Stimulated activated naive B cell treated with anti-CD40 and anti-IgM and Interleukin-4, amounts not matched to agents 10 μg/mL and 1 μg/mL and 100 μg/mL, for 72 hours (primary cell): ENCODE data around the gene RASSF3.
A peak's percentile ranks its signal among the peaks of the same experiment; 100 is the strongest.

Source experiments
- ATAC-seq, 2 donors: fragments of 150-1000 bp; cut with Tn5 transposase; replicated peaks; 2 replicates each; pipeline ENCODE4 v1.10.0; 2021; ENCODE audit warnings: moderate library complexity in 1 of 2
- DNase-seq: peaks from one replicate; pipeline ENCODE4 v3.0.0; 2021
- H3K27ac Mint-ChIP-seq: one replicate; pipeline ENCODE4 v1.8.0; 2022; ENCODE audit warnings: mild to moderate bottlenecking, mixed read lengths
- H3K27me3 Mint-ChIP-seq, 2 donors: one replicate each; pipeline ENCODE4 v1.8.0; 2022; ENCODE audit warnings: mixed read lengths in 2 of 2
- H3K36me3 Mint-ChIP-seq, 2 donors: one replicate each; pipeline ENCODE4 v1.8.0; 2022; ENCODE audit warnings: mixed read lengths in 2 of 2, mild to moderate bottlenecking in 1 of 2
- H3K4me1 Mint-ChIP-seq, 2 donors: one replicate each; pipeline ENCODE4 v1.8.0; 2022; ENCODE audit warnings: mixed read lengths in 2 of 2, mild to moderate bottlenecking in 1 of 2
- H3K4me3 Mint-ChIP-seq, 2 donors: one replicate each; pipeline ENCODE4 v1.8.0; 2022; ENCODE audit warnings: mild to moderate bottlenecking in 2 of 2, mixed read lengths in 2 of 2, moderate library complexity in 1 of 2
- H3K9me3 Mint-ChIP-seq, 2 donors: one replicate each; pipeline ENCODE4 v1.8.0; 2022; ENCODE audit warnings: mixed read lengths in 2 of 2, mild to moderate bottlenecking in 1 of 2

Gene RASSF3

GRCh38 chr12:64660237-64661018 lies 50.1 kb downstream of the RASSF3 start:
- Mint-ChIP-seq H3K36me3 (peaks cover 17 to 42% of the 10 kb centered on the region in 2 donors), H3K27ac (peak overlapping the region; percentile 80), H3K4me1 (peaks cover 48 to 80% of the 10 kb centered on the region in 2 donors), H3K9me3 (no peaks in the 10 kb centered on the region), H3K27me3 (no peaks in the 10 kb centered on the region), H3K4me3 (peak overlapping the region; percentile 10 to 17)
- ATAC-seq (peak; percentile 64 to 66), DNase-seq (no peak)

DNA sequence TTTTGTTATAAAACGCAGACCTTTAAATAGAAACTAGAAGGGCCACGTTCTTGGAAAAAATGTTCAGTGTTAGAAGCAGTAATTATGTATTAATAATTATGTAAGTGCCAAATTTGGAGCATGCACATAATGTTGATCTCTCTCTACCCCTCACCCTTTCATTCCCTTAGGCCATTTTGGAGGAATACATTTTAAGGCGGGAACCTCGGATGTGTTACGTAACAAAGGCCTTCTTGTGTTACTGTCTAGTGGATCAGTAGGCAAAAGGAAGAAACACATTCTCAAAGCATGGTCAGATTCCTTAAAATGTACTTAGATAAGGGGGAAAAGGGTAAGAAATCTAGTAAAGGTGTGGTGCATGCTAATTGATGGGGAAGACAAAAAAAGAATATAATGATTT lies 52.7 kb downstream of the RASSF3 start:
- Mint-ChIP-seq H3K4me3 (no peak overlapping the region), H3K36me3 (peaks cover 5 to 23% of the 10 kb centered on the region in 2 donors), H3K4me1 (peaks cover 54 to 84% of the 10 kb centered on the region in 2 donors), H3K27ac (no peak overlapping the region), H3K9me3 (no peaks in the 10 kb centered on the region), H3K27me3 (no peaks in the 10 kb centered on the region)
- ATAC-seq (no peak), DNase-seq (no peak)

GRCh38 chr12:64665514-64665913 lies 55.2 kb downstream of the RASSF3 start:
- H3K4me3 Mint-ChIP-seq, result peak overlapping the region; percentile 45 to 63
- no peaks in the 10 kb centered on the region for H3K9me3 Mint-ChIP-seq
- peaks cover 58 to 85% of the 10 kb centered on the region in 2 donors for H3K4me1 Mint-ChIP-seq
- ATAC-seq, result peak; percentile 45 to 46
- peak overlapping the region; percentile 93 for H3K27ac Mint-ChIP-seq
- peak; percentile 20 for DNase-seq
- H3K27me3 Mint-ChIP-seq, result no peaks in the 10 kb centered on the region
- peaks cover 2 to 19% of the 10 kb centered on the region in 2 donors for H3K36me3 Mint-ChIP-seq

- Mint-ChIP-seq H3K27ac (peak overlapping the region; percentile 93), H3K4me1 (peaks cover 56 to 87% of the 10 kb centered on the region in 2 donors), H3K27me3 (no peaks in the 10 kb centered on the region), H3K4me3 (peak overlapping the region; percentile 46 to 63), H3K9me3 (no peaks in the 10 kb centered on the region), H3K36me3 (peaks cover 2 to 13% of the 10 kb centered on the region in 2 donors)
- DNase-seq (no peak), ATAC-seq (peak; percentile 30 to 41)
Measured at GRCh38 chr12:64666054-64666914, 56.0 kb downstream of the RASSF3 start.

GRCh38 chr12:64667793-64668192 lies 57.5 kb downstream of the RASSF3 start:
- peak; percentile 19 to 25 for ATAC-seq
- Mint-ChIP-seq H3K4me3 (no peak overlapping the region), H3K9me3 (no peaks in the 10 kb centered on the region), H3K27me3 (no peaks in the 10 kb centered on the region), H3K27ac (peak overlapping the region; percentile 81), H3K4me1 (peaks cover 55 to 87% of the 10 kb centered on the region in 2 donors), H3K36me3 (peaks cover 4 to 14% of the 10 kb centered on the region in 2 donors)
- DNase-seq, result no peak

GRCh38 chr12:64669270-64669842 lies 59.1 kb downstream of the RASSF3 start:
- H3K4me1 Mint-ChIP-seq, result peaks cover 64 to 91% of the 10 kb centered on the region in 2 donors
- H3K27ac Mint-ChIP-seq, result peak overlapping the region; percentile 91
- DNase-seq (no peak), ATAC-seq (peak; percentile 77 to 78)
- H3K36me3 Mint-ChIP-seq, result peaks cover 6 to 20% of the 10 kb centered on the region in 2 donors
- no peaks in the 10 kb centered on the region for H3K27me3 Mint-ChIP-seq
- no peaks in the 10 kb centered on the region for H3K9me3 Mint-ChIP-seq
- peak overlapping the region; percentile 82 to 85 for H3K4me3 Mint-ChIP-seq

GRCh38 chr12:64670019-64670418 lies 59.7 kb downstream of the RASSF3 start:
- H3K4me3 Mint-ChIP-seq, result peak overlapping the region; percentile 65 to 67
- ATAC-seq (peak in 1 of 2 donors; percentile 25), DNase-seq (no peak)
- H3K4me1 Mint-ChIP-seq, result peaks cover 68 to 94% of the 10 kb centered on the region in 2 donors
- no peaks in the 10 kb centered on the region for H3K9me3 Mint-ChIP-seq
- peaks cover 6 to 24% of the 10 kb centered on the region in 2 donors for H3K36me3 Mint-ChIP-seq
- peak overlapping the region; percentile 81 for H3K27ac Mint-ChIP-seq
- H3K27me3 Mint-ChIP-seq, result no peaks in the 10 kb centered on the region

- peak overlapping the region in 1 of 2 donors; percentile 15 for H3K4me3 Mint-ChIP-seq
- H3K4me1 Mint-ChIP-seq, result peaks cover 67 to 93% of the 10 kb centered on the region in 2 donors
- H3K27ac Mint-ChIP-seq, result peak overlapping the region; percentile 79
- no peak for DNase-seq
- ATAC-seq, result no peak
- no peaks in the 10 kb centered on the region for H3K9me3 Mint-ChIP-seq
- H3K36me3 Mint-ChIP-seq, result peaks cover 6 to 24% of the 10 kb centered on the region in 2 donors
- H3K27me3 Mint-ChIP-seq, result no peaks in the 10 kb centered on the region
Measured at GRCh38 chr12:64670919-64671639, 60.8 kb downstream of the RASSF3 start.

- Mint-ChIP-seq H3K4me1 (peaks cover 62 to 90% of the 10 kb centered on the region in 2 donors), H3K27me3 (no peaks in the 10 kb centered on the region), H3K36me3 (peaks cover 6 to 24% of the 10 kb centered on the region in 2 donors), H3K9me3 (no peaks in the 10 kb centered on the region), H3K27ac (peak overlapping the region; percentile 79), H3K4me3 (peak overlapping the region in 1 of 2 donors; percentile 15)
- DNase-seq (no peak), ATAC-seq (no peak)
Measured at GRCh38 chr12:64671681-64672080, 61.4 kb downstream of the RASSF3 start.

- H3K27me3 Mint-ChIP-seq, result no peaks in the 10 kb centered on the region
- H3K36me3 Mint-ChIP-seq, result peaks cover 10 to 32% of the 10 kb centered on the region in 2 donors
- ATAC-seq (no peak), DNase-seq (no peak)
- H3K27ac Mint-ChIP-seq, result peak overlapping the region; percentile 85
- H3K9me3 Mint-ChIP-seq, result no peaks in the 10 kb centered on the region
- H3K4me1 Mint-ChIP-seq, result peaks cover 60 to 90% of the 10 kb centered on the region in 2 donors
- H3K4me3 Mint-ChIP-seq, result peak overlapping the region; percentile 59 to 72
Measured at GRCh38 chr12:64672925-64673409, 62.7 kb downstream of the RASSF3 start.

GRCh38 chr12:64673490-64674169 lies 63.3 kb downstream of the RASSF3 start:
- no peaks in the 10 kb centered on the region for H3K9me3 Mint-ChIP-seq
- H3K27me3 Mint-ChIP-seq, result no peaks in the 10 kb centered on the region
- H3K36me3 Mint-ChIP-seq, result peaks cover 10 to 27% of the 10 kb centered on the region in 2 donors
- H3K4me3 Mint-ChIP-seq, result no peak overlapping the region
- H3K27ac Mint-ChIP-seq, result peak overlapping the region; percentile 85
- no peak for ATAC-seq
- H3K4me1 Mint-ChIP-seq, result peaks cover 60 to 88% of the 10 kb centered on the region in 2 donors
- DNase-seq, result no peak

DNA sequence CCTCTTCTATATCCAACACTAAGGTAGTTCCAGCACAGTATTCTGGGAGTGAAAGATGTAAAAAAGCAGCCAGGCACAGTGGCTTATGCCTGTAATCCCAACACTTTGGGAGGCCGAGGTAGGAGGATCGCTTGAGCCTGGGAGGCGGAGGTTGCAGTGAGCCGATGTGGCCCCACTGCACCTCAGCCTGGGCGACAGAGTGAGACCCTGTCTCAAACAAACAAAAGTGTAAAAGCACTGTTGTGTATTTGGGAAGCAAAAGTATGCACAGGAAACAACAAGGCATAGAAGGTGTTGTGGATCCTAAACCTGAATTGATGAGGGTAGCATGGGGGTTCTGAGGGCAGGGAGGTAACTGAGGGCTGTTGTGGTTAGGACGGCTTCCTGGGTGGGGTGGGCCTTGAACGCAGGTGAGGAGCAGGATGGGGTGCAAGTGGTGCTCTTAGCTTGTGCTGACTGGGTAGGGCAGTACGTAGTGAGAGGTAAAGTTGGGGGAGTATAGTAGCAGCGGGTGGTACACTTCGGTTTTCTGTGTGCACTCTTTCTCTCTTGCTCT lies 64.2 kb downstream of the RASSF3 start:
- Mint-ChIP-seq H3K36me3 (peaks cover 10 to 27% of the 10 kb centered on the region in 2 donors), H3K9me3 (no peaks in the 10 kb centered on the region), H3K4me1 (peaks cover 54 to 88% of the 10 kb centered on the region in 2 donors), H3K27me3 (no peaks in the 10 kb centered on the region), H3K4me3 (peak overlapping the region in 1 of 2 donors; percentile 1), H3K27ac (peak overlapping the region; percentile 81)
- ATAC-seq (no peak), DNase-seq (no peak)

- no peak for DNase-seq
- Mint-ChIP-seq H3K4me1 (peaks cover 54 to 88% of the 10 kb centered on the region in 2 donors), H3K9me3 (no peaks in the 10 kb centered on the region), H3K27me3 (no peaks in the 10 kb centered on the region), H3K27ac (no peak overlapping the region), H3K4me3 (no peak overlapping the region), H3K36me3 (peaks cover 11 to 27% of the 10 kb centered on the region in 2 donors)
- no peak for ATAC-seq
Measured at GRCh38 chr12:64675795-64676194, 65.5 kb downstream of the RASSF3 start.
